ENCODE measurements around the gene TEX2. TPM values are rescaled to one million over a fixed set of nuclear protein-coding genes. Genes with fewer than 3 reads are reported as not detected.
A peak's percentile ranks its signal among the peaks of the same experiment; 100 is the strongest.

Gene TEX2
- total and polyA plus RNA-seq, 2 of the 13 experiments (the other 11 are each of a cell fraction or from before 2014, with no cell fraction given) = 21.4 to 37.7 TPM

GRCh38 chr17:64133546-64134215 is 129.4 kb downstream of the TEX2 start (continued):
- peak in 1 of 2 experiments; percentile 41; a peak in 2 of 4 replicates for TF ChIP-seq HMGXB4 (CRISPR knock-in tag; IDR thresholded peaks at IDR 0.05; ENCODE audit: borderline replicate concordance in 1 of 2, low read depth in 1 of 2)
- TF ChIP-seq ZNF660 (CRISPR knock-in tag; IDR thresholded peaks at IDR 0.05; ENCODE audit: borderline replicate concordance, low read depth) = no peak
- TF ChIP-seq SUZ12 (IDR thresholded peaks at IDR 0.05; ENCODE audit: low read depth, low read length) = no peak
- TF ChIP-seq ZNF687 (CRISPR knock-in tag; IDR thresholded peaks at IDR 0.05) = no peak
- TF ChIP-seq HMGA1 (CRISPR knock-in tag; conservative IDR thresholded peaks at IDR 0.05) = no peak
- peak in 1 of 2 experiments; percentile 20; a peak in 1 of 4 replicates for TF ChIP-seq KLF16 (CRISPR knock-in tag; IDR thresholded peaks at IDR 0.05)
- TF ChIP-seq ZNF619 (CRISPR knock-in tag; IDR thresholded peaks at IDR 0.05) = no peak
- TF ChIP-seq ZNF891 (CRISPR knock-in tag; IDR thresholded peaks at IDR 0.05) = no peak
- no peak for TF ChIP-seq ZNF567 (CRISPR knock-in tag; IDR thresholded peaks at IDR 0.05; ENCODE audit: borderline replicate concordance)
- TF ChIP-seq ISL2 (CRISPR knock-in tag; IDR thresholded peaks at IDR 0.05) = no peak
- no peak for TF ChIP-seq RORA (CRISPR knock-in tag; IDR thresholded peaks at IDR 0.05)
- TF ChIP-seq TGIF2 (CRISPR knock-in tag; IDR thresholded peaks at IDR 0.05) = no peak
- no peak for TF ChIP-seq FOXC1 (CRISPR knock-in tag; IDR thresholded peaks at IDR 0.05; ENCODE audit: borderline replicate concordance)
- no peak for TF ChIP-seq ATM (IDR thresholded peaks at IDR 0.05; ENCODE audit: borderline replicate concordance)
- TF ChIP-seq GABPB1 (CRISPR knock-in tag; IDR thresholded peaks at IDR 0.05) = no peak
- no peak for TF ChIP-seq ZBTB3 (CRISPR knock-in tag; IDR thresholded peaks at IDR 0.05; ENCODE audit: borderline replicate concordance, low read depth)
- TF ChIP-seq ZC3H13 (CRISPR knock-in tag; IDR thresholded peaks at IDR 0.05) = no peak
- TF ChIP-seq MIER3 (CRISPR knock-in tag; IDR thresholded peaks at IDR 0.05; ENCODE audit: borderline replicate concordance) = no peak
- TF ChIP-seq ZFP41 (CRISPR knock-in tag; IDR thresholded peaks at IDR 0.05; ENCODE audit: borderline replicate concordance) = no peak
- TF ChIP-seq FOXO1 (CRISPR knock-in tag; IDR thresholded peaks at IDR 0.05) = no peak
- no peak for TF ChIP-seq SKI (IDR thresholded peaks at IDR 0.05; ENCODE audit: partially characterized antibody)
- no peak for TF ChIP-seq NPAS2 (CRISPR knock-in tag; IDR thresholded peaks at IDR 0.05; ENCODE audit: borderline replicate concordance)
- TF ChIP-seq KAT2B (IDR thresholded peaks at IDR 0.05; ENCODE audit: borderline replicate concordance, low read depth, low read length) = no peak
- no peak for TF ChIP-seq ZNF44 (CRISPR knock-in tag; IDR thresholded peaks at IDR 0.05)
- no peak for TF ChIP-seq ZNF83 (CRISPR knock-in tag; IDR thresholded peaks at IDR 0.05; ENCODE audit: borderline replicate concordance)
- no peak for TF ChIP-seq MBD4 (IDR thresholded peaks at IDR 0.05; ENCODE audit: borderline replicate concordance, low read length)

All from HepG2 (cell line).